NCI-H1048 (cell line): ENCODE measurements around the gene HBP1.
"Not testable (repeated sequence)": the region's sequence is repeated elsewhere in the genome, so short reads cannot be mapped to it uniquely, and the experiment has no call there.

Source experiments
- DNase-seq: peaks from one replicate; lab custom pipeline; 2025; lab: John Stamatoyannopoulos, UW

HBP1 gene

GRCh38 chr7:107186240-107186639 lies 17.4 kb downstream of the HBP1 start:
- DNase-seq: no peak

- no peak for DNase-seq
These were observed 19.0 kb downstream of the HBP1 start for GRCh38 chr7:107187774-107188173.

GRCh38 chr7:107190090-107190489 lies 21.3 kb downstream of the HBP1 start:
- no peak for DNase-seq

GRCh38 chr7:107194052-107194451 lies 25.2 kb downstream of the HBP1 start:
- DNase-seq: no peak

GRCh38 chr7:107196834-107197610 lies 28.2 kb downstream of the HBP1 start:
- no peak for DNase-seq

- peak; percentile 3 for DNase-seq
These were observed 33.1 kb downstream of the HBP1 start for GRCh38 chr7:107201795-107202450.

GRCh38 chr7:107203607-107204006 lies 34.8 kb downstream of the HBP1 start:
- DNase-seq: no peak

GRCh38 chr7:107206136-107206535 lies 37.3 kb downstream of the HBP1 start:
- DNase-seq: no peak

- no peak for DNase-seq
These were observed 37.9 kb downstream of the HBP1 start for GRCh38 chr7:107206706-107207105.

GRCh38 chr7:107207459-107207858 lies 38.7 kb downstream of the HBP1 start:
- no peak for DNase-seq

- no peak for DNase-seq
These were observed 39.3 kb downstream of the HBP1 start for GRCh38 chr7:107208024-107208521.

GRCh38 chr7:107208563-107208962 lies 39.8 kb downstream of the HBP1 start:
- no peak for DNase-seq

- no peak for DNase-seq
These were observed 40.8 kb downstream of the HBP1 start for GRCh38 chr7:107209565-107209964.

- no peak for DNase-seq
These were observed 41.6 kb downstream of the HBP1 start for GRCh38 chr7:107210400-107210799.

- no peak for DNase-seq
These were observed 43.9 kb downstream of the HBP1 start for GRCh38 chr7:107212725-107213124.

- DNase-seq: no peak
These were observed 44.5 kb downstream of the HBP1 start for GRCh38 chr7:107213193-107213788.

GRCh38 chr7:107213945-107214344 lies 45.1 kb downstream of the HBP1 start:
- no peak for DNase-seq

GRCh38 chr7:107219563-107220244 lies 50.9 kb downstream of the HBP1 start:
- DNase-seq: no peak

GRCh38 chr7:107220356-107220755 lies 51.6 kb downstream of the HBP1 start:
- DNase-seq: no peak

- not testable (repeated sequence) for DNase-seq
These were observed 52.0 kb downstream of the HBP1 start for GRCh38 chr7:107220806-107221205.

- DNase-seq: no peak
These were observed 55.8 kb downstream of the HBP1 start for GRCh38 chr7:107224374-107225223.
